ENCODE measurements around the gene S1PR2. TPM values are rescaled to one million over a fixed set of nuclear protein-coding genes. Genes with fewer than 3 reads are reported as not detected.
"Not testable (repeated sequence)": the region's sequence is repeated elsewhere in the genome, so short reads cannot be mapped to it uniquely, and the experiment has no call there.

Gene S1PR2
- total and polyA plus RNA-seq, 9 of the 15 experiments (the other 6 are each of a cell fraction or from before 2014, with no cell fraction given) = 1.5 to 3.9 (median 2.0) TPM

DNA sequence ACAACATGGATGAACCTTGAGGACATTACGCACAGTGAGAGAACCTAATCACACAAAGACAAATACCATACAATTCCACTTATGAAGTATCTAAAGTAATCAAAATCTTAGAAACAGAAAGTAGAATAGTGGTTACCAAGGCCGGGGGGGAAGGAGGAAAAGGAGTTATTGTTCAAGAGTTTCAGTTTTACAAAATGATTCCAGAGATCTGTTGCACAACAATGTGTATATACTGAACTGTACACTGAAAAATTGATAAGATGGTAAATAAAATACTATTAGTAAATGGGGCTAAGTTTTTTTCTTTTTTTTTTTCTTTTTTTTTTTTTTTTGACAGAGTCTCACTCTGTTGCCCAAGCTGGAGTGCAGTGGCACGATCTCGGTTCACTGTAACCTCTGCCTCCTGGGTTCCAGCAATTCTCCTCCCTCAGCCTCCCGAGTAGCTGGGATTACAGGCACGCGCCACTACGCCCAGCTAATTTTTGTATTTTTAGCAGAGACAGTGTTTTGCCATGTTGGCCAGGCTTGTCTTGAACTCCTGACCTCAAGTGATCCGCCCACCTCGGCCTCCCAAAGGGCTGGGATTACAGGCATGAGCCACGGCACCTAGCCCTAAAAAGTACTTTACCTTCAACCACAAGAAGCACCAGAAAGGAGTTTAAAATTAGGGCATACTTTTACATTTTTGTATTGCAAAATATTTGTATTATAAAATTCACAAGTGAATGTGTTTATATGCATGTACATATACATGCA lies 32.1 kb downstream of the S1PR2 start (continued):
- TF ChIP-seq, protein P1, sequence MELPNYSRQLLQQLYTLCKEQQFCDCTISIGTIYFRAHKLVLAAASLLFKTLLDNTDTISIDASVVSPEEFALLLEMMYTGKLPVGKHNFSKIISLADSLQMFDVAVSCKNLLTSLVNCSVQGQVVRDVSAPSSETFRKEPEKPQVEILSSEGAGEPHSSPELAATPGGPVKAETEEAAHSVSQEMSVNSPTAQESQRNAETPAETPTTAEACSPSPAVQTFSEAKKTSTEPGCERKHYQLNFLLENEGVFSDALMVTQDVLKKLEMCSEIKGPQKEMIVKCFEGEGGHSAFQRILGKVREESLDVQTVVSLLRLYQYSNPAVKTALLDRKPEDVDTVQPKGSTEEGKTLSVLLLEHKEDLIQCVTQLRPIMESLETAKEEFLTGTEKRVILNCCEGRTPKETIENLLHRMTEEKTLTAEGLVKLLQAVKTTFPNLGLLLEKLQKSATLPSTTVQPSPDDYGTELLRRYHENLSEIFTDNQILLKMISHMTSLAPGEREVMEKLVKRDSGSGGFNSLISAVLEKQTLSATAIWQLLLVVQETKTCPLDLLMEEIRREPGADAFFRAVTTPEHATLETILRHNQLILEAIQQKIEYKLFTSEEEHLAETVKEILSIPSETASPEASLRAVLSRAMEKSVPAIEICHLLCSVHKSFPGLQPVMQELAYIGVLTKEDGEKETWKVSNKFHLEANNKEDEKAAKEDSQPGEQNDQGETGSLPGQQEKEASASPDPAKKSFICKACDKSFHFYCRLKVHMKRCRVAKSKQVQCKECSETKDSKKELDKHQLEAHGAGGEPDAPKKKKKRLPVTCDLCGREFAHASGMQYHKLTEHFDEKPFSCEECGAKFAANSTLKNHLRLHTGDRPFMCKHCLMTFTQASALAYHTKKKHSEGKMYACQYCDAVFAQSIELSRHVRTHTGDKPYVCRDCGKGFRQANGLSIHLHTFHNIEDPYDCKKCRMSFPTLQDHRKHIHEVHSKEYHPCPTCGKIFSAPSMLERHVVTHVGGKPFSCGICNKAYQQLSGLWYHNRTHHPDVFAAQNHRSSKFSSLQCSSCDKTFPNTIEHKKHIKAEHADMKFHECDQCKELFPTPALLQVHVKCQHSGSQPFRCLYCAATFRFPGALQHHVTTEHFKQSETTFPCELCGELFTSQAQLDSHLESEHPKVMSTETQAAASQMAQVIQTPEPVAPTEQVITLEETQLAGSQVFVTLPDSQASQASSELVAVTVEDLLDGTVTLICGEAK (IDR thresholded peaks at IDR 0.05) = 0 out of 2 replicates have a peak, but pooled peaks have one; percentile 46
- TF ChIP-seq, protein P1 (CRISPR knock-in tag; IDR thresholded peaks at IDR 0.05) = not testable (repeated sequence)
- TF ChIP-seq EGR1 (conservative IDR thresholded peaks at IDR 0.05) (0 out of 2 replicates have a peak, but pooled peaks have one; percentile 39), CEBPG (tag; conservative IDR thresholded peaks at IDR 0.05 in 1 of 2, IDR thresholded peaks at IDR 0.05 in 1 of 2) (peak in 1 of 2 experiments; percentile 69; a peak in 1 of 4 replicates)
- not testable (repeated sequence) for TF ChIP-seq CEBPG (CRISPR knock-in tag; IDR thresholded peaks at IDR 0.05)

Data from K562 (cell line).